Osteoblast (primary cell): ENCODE measurements around the gene ABCC2. TPM values are rescaled to one million over a fixed set of nuclear protein-coding genes. Genes with fewer than 3 reads are reported as not detected.

Source experiments
- DNase-seq: peaks from one replicate; pipeline ENCODE4 v3.0.0; 2011; ENCODE audit warnings: low spot score, mixed read lengths; ENCODE audit not compliant: insufficient read length; ENCODE audit errors: missing footprints
- H2AFZ ChIP-seq: 2 replicates; pipeline ENCODE4 v1.6.0; 2011; ENCODE audit warnings: mild to moderate bottlenecking, low read length
- H3K27ac ChIP-seq: 2 replicates; pipeline ENCODE4 v1.5.1; 2011; ENCODE audit warnings: mild to moderate bottlenecking, low read depth, low read length, moderate library complexity
- H3K27me3 ChIP-seq: 2 replicates; pipeline ENCODE4 v1.6.0; 2012; ENCODE audit warnings: mild to moderate bottlenecking, control low read depth, inconsistent platforms, low read length, moderate library complexity; ENCODE audit not compliant: insufficient read depth
- H3K36me3 ChIP-seq: 2 replicates; pipeline ENCODE4 v1.5.1; 2011; ENCODE audit warnings: mild to moderate bottlenecking, low read length, control low read depth, moderate library complexity; ENCODE audit not compliant: insufficient read depth
- H3K4me1 ChIP-seq: 2 replicates; pipeline ENCODE4 v1.5.1; 2011; ENCODE audit warnings: mild to moderate bottlenecking, low read length, control low read depth, moderate library complexity; ENCODE audit not compliant: insufficient read depth
- H3K4me2 ChIP-seq: 2 replicates; pipeline ENCODE4 v1.6.0; 2011; ENCODE audit warnings: mild to moderate bottlenecking, low read length; ENCODE audit not compliant: insufficient read depth
- H3K4me3 ChIP-seq: fragments of 200-600 bp; sonication (generic); 3 replicates; pipeline ENCODE4 v1.5.1; 2012; ENCODE audit warnings: mild to moderate bottlenecking, low read length, inconsistent platforms; ENCODE audit not compliant: insufficient read depth
- H3K79me2 ChIP-seq: 2 replicates; pipeline ENCODE4 v1.6.0; 2012; ENCODE audit warnings: mild to moderate bottlenecking, low read length, control low read depth, inconsistent platforms; ENCODE audit not compliant: insufficient read depth
- H3K9me3 ChIP-seq: 2 replicates; pipeline ENCODE4 v1.5.1; 2011; ENCODE audit warnings: low read depth, low read length, control low read depth
- H4K20me1 ChIP-seq: 2 replicates; pipeline ENCODE4 v1.6.0; 2012; ENCODE audit warnings: mild to moderate bottlenecking, low read length, control low read depth; ENCODE audit not compliant: insufficient read depth
- total RNA-seq: library from RNA; depleted of rRNA; stranded (reverse); fragments of >200 nt; gene quantifications from 2 replicates; pipeline ENCODE4 v1.2.3, GENCODE V29; 2012
- TF ChIP-seq, protein P1 (sequence below): IDR thresholded peaks from 2 replicates; pipeline ENCODE4 v1.5.1; 2011; ENCODE audit warnings: mild to moderate bottlenecking, low read depth, low read length, moderate library complexity; ENCODE audit errors: extremely low read depth

The ABCC2 gene
- total RNA-seq, 1 donor, result 1.8 TPM

DNA sequence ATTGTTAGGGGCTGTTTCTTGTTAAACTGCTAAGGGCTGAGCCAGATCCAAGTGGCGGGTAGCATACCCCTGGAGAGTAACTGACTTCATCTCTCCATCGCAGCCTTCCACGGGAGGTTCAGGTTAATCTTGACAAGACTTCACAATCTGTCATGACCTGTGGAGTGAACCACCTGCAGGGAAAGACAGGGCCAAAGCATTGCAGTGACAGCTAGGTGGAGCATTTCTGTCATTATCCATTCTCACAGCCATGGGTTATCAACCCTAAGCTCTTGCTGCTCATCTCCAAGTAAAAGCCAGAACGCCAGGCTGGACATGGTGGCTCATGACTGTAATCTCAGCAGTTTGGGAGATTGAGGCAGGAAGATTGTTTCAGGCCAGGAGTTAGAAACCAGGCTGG lies 17.2 kb downstream of the ABCC2 start:
- Histone ChIP-seq H3K27me3 (no peaks in the 10 kb centered on the region), H3K9me3 (no peaks in the 10 kb centered on the region), H2AFZ (no peak overlapping the region), H3K4me3 (no peak overlapping the region), H3K36me3 (no peaks in the 10 kb centered on the region), H3K4me1 (no peaks in the 10 kb centered on the region), H3K79me2 (no peaks in the 10 kb centered on the region), H3K27ac (no peak overlapping the region), H4K20me1 (no peaks in the 10 kb centered on the region), H3K4me2 (no peak overlapping the region)
- no peak for DNase-seq
- TF ChIP-seq, protein P1, sequence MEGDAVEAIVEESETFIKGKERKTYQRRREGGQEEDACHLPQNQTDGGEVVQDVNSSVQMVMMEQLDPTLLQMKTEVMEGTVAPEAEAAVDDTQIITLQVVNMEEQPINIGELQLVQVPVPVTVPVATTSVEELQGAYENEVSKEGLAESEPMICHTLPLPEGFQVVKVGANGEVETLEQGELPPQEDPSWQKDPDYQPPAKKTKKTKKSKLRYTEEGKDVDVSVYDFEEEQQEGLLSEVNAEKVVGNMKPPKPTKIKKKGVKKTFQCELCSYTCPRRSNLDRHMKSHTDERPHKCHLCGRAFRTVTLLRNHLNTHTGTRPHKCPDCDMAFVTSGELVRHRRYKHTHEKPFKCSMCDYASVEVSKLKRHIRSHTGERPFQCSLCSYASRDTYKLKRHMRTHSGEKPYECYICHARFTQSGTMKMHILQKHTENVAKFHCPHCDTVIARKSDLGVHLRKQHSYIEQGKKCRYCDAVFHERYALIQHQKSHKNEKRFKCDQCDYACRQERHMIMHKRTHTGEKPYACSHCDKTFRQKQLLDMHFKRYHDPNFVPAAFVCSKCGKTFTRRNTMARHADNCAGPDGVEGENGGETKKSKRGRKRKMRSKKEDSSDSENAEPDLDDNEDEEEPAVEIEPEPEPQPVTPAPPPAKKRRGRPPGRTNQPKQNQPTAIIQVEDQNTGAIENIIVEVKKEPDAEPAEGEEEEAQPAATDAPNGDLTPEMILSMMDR, result no peak

DNA sequence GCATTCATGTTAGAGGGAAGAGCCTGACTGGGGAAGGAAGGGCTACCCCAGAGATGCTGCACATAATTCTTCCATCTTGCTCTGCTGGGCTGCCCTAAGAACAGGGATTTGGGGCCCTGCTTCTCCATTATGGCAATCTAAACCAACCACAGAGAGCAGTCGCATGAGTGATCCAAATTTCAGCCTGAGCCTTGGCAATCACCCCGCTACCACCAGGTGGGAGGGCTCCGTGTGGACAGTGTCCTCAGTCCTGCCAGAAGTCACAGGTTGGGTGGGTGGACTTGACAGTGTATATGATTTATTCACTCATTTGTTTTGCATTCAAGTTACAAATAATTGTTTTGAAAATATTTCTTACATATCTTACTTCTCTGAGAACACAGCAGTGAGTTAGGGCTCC lies 22.0 kb downstream of the ABCC2 start:
- Histone ChIP-seq H3K27me3 (no peaks in the 10 kb centered on the region), H3K4me3 (no peak overlapping the region), H3K9me3 (no peaks in the 10 kb centered on the region), H3K4me2 (no peak overlapping the region), H3K27ac (no peak overlapping the region), H3K79me2 (no peaks in the 10 kb centered on the region), H3K4me1 (no peaks in the 10 kb centered on the region), H3K36me3 (no peaks in the 10 kb centered on the region), H4K20me1 (no peaks in the 10 kb centered on the region), H2AFZ (peak overlapping the region; percentile 53)
- DNase-seq, result no peak
- TF ChIP-seq, protein P1, result no peak

DNA sequence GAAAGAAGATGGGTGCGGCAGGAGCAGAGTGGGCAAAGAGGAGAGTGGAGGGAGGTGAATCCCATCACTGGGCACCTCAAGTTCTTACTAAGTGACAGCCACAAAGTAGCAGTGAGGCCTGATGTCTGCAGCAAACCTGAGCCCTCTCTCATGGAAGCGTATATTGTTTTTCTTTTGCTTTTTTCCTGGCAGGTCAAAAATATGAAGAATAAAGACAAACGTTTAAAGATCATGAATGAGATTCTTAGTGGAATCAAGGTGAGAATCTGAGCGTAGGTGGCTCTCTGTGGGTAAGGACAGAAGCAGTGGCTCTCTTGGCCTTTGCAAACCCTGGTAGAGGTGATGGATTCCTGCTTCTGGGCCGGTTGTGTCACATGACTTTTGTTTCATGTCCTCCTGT lies 22.8 kb downstream of the ABCC2 start:
- TF ChIP-seq, protein P1, result no peak

DNA sequence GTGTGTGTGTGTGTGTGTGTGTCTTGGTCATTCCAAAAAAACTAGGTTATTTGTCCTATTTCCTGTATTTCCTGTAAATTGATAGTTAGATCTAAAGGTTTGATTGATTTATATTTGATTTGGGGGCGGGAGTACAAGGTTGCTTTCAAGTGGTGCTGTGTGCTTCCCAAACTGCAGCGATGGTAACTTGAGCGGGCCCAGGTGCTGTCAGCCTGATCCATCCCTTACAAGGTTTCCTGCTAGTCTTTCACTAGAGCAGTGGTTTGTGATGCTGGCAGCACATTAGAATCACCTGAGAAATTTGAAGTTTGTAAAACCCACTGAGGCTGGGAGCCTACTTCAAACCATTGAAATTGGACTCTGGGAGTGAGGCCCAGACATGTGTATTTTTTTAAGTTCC lies 23.7 kb downstream of the ABCC2 start:
- no peak overlapping the region for H2AFZ ChIP-seq
- H3K36me3 ChIP-seq, result no peaks in the 10 kb centered on the region
- H3K4me3 ChIP-seq, result no peak overlapping the region
- no peak overlapping the region for H3K27ac ChIP-seq
- TF ChIP-seq, protein P1, result no peak
- no peak for DNase-seq
- no peaks in the 10 kb centered on the region for H4K20me1 ChIP-seq
- no peaks in the 10 kb centered on the region for H3K9me3 ChIP-seq
- no peaks in the 10 kb centered on the region for H3K79me2 ChIP-seq
- no peaks in the 10 kb centered on the region for H3K4me1 ChIP-seq
- H3K27me3 ChIP-seq, result no peaks in the 10 kb centered on the region
- no peak overlapping the region for H3K4me2 ChIP-seq

More for the DNA sequence above, 22.8 kb downstream of the ABCC2 start:
- no peaks in the 10 kb centered on the region for H3K9me3 ChIP-seq
- no peaks in the 10 kb centered on the region for H3K36me3 ChIP-seq
- no peaks in the 10 kb centered on the region for H3K79me2 ChIP-seq
- H3K4me3 ChIP-seq, result no peak overlapping the region
- no peak overlapping the region for H3K27ac ChIP-seq
- H2AFZ ChIP-seq, result peak overlapping the region; percentile 53
- no peak overlapping the region for H3K4me2 ChIP-seq
- no peak for DNase-seq
- no peaks in the 10 kb centered on the region for H3K4me1 ChIP-seq
- H3K27me3 ChIP-seq, result no peaks in the 10 kb centered on the region
- H4K20me1 ChIP-seq, result no peaks in the 10 kb centered on the region
